Measurements from ENCODE around the gene APBB1.

Gene APBB1

GRCh38 chr11:6400431-6401345 lies 18.2 kb downstream of the APBB1 start:
- Histone ChIP-seq H3K4me3 (replicated peaks; ENCODE audit: insufficient read depth, low read length) (no peak overlapping the region), H3K27me3 (ENCODE audit: insufficient read depth, poor library complexity, severe bottlenecking) (no peaks in the 10 kb centered on the region), H3K27ac (replicated peaks) (no peak overlapping the region)
- DNase-seq (ENCODE audit: low read depth in 1 of 2, low spot score in 1 of 2): no peak
- TF ChIP-seq REST (IDR thresholded peaks at IDR 0.05; ENCODE audit: insufficient replicate concordance, low read depth) (no peak), GABPA (IDR thresholded peaks at IDR 0.05; ENCODE audit: low read depth) (no peak), CTCF (IDR thresholded peaks at IDR 0.05; ENCODE audit: insufficient read depth, low read length) (no peak), SPI1 (IDR thresholded peaks at IDR 0.05; ENCODE audit: borderline replicate concordance, low read depth) (no peak), POLR2AphosphoS5 (IDR thresholded peaks at IDR 0.05; ENCODE audit: low read depth) (no peak)

GRCh38 chr11:6397636-6398035 lies 21.3 kb downstream of the APBB1 start:
- H3K4me3 ChIP-seq (replicated peaks; ENCODE audit: insufficient read depth, low read length): no peak overlapping the region
- no peak for TF ChIP-seq POLR2AphosphoS5 (IDR thresholded peaks at IDR 0.05; ENCODE audit: low read depth)
- TF ChIP-seq GABPA (IDR thresholded peaks at IDR 0.05; ENCODE audit: low read depth): no peak
- no peak for TF ChIP-seq CTCF (IDR thresholded peaks at IDR 0.05; ENCODE audit: insufficient read depth, low read length)
- no peak for TF ChIP-seq SPI1 (IDR thresholded peaks at IDR 0.05; ENCODE audit: borderline replicate concordance, low read depth)
- no peak for TF ChIP-seq REST (IDR thresholded peaks at IDR 0.05; ENCODE audit: insufficient replicate concordance, low read depth)

GRCh38 chr11:6397156-6397555 lies 21.7 kb downstream of the APBB1 start:
- TF ChIP-seq SPI1 (IDR thresholded peaks at IDR 0.05; ENCODE audit: borderline replicate concordance, low read depth): no peak
- no peak for TF ChIP-seq POLR2AphosphoS5 (IDR thresholded peaks at IDR 0.05; ENCODE audit: low read depth)
- no peak for TF ChIP-seq REST (IDR thresholded peaks at IDR 0.05; ENCODE audit: insufficient replicate concordance, low read depth)
- TF ChIP-seq CTCF (IDR thresholded peaks at IDR 0.05; ENCODE audit: insufficient read depth, low read length): no peak
- no peak for TF ChIP-seq GABPA (IDR thresholded peaks at IDR 0.05; ENCODE audit: low read depth)
- Histone ChIP-seq H3K27me3 (ENCODE audit: insufficient read depth, poor library complexity, severe bottlenecking) (no peaks in the 10 kb centered on the region), H3K27ac (replicated peaks) (no peak overlapping the region), H3K4me3 (replicated peaks; ENCODE audit: insufficient read depth, low read length) (no peak overlapping the region)
- no peak for DNase-seq (ENCODE audit: low read depth in 1 of 2, low spot score in 1 of 2)

More at GRCh38 chr11:6397636-6398035, 21.3 kb downstream of the APBB1 start:
- DNase-seq (ENCODE audit: low read depth in 1 of 2, low spot score in 1 of 2): no peak
- Histone ChIP-seq H3K27me3 (ENCODE audit: insufficient read depth, poor library complexity, severe bottlenecking) (no peaks in the 10 kb centered on the region), H3K27ac (replicated peaks) (no peak overlapping the region)
